ENCODE measurements around the gene CMA1.
"Not testable (repeated sequence)": the region's sequence is repeated elsewhere in the genome, so short reads cannot be mapped to it uniquely, and the experiment has no call there.

The CMA1 gene, protein sequence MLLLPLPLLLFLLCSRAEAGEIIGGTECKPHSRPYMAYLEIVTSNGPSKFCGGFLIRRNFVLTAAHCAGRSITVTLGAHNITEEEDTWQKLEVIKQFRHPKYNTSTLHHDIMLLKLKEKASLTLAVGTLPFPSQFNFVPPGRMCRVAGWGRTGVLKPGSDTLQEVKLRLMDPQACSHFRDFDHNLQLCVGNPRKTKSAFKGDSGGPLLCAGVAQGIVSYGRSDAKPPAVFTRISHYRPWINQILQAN
- 0 to 0.77 (median 0) reads per million in 17 experiments for total RNA-seq

DNA sequence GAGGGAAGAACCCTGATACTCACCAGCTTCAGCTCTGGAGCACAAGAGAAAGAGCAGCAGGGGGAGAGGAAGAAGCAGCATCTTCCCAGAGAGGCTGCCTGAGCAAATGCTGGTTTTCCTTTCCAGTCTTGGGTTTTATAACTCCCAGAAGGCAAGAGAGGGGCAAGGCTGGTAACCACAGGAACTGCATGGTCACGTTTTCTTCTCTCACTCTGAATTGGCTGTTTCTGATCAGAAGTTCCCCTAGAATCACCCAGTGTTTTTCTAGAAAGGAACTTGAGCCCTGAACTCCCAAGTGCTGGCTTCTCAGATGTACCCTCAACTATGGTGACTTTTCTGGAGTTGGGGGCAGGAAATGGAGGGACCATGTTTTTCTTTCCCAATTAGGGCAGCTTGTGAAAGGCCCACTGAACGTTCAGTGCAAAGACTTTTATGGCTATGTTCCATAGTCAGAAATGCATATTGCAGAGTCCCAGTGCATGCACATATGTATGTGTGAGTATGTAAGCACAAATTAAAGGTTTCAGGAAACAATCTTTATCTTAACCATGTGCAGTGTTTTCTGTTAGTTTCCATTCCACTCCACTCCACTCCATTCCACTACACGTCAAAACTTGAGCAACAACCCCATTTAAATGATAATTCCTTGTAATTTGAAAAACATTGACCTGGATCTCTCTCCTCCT is at the start of gene CMA1:
Gene CMA1 (minus strand): TSS at position 111 of the 686 bp plus-strand sequence. CDS start 30 bp downstream, at position 81.
- peak in 1 of 4 experiments; percentile 8 for DNase-seq

DNA sequence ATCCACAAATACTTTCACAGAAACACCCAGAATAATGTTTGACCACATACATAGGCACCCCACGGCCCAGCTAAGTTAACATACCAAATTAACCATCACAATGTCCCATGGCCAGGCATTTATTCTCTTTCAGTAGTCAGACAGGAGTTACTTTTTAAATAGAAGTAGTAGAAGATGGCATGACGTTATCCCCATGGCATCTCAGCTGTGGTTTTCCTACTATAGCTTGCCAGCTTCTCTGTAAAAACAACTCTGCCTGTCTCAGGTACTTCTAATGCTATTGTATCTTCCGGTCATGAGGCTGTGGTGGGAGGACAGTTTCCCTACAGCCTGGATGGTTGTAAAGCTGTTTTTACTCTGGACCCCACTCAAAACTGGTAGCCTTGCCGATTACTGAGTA is 48.7 kb upstream of the CMA1 start:
- DNase-seq: no peak

DNA sequence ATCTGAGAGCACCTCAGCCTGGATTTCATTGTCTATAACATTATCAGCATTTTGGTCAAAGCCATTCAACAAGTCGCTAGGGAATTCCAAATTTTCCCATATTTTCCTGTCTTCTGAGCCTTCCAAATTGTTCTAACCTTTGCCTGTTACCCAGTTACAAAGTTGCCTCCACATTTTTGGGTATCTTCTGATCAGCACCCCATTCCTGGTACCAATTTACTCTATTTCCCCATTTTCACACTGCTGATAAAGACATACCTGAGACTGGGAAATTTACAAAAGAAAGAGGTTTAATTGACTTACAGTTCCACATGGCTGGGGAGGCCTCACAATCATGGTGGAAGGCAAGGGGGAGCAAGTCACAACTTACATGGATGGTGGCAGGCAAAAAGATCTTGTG is 41.0 kb upstream of the CMA1 start:
- DNase-seq: not testable (repeated sequence)

DNA sequence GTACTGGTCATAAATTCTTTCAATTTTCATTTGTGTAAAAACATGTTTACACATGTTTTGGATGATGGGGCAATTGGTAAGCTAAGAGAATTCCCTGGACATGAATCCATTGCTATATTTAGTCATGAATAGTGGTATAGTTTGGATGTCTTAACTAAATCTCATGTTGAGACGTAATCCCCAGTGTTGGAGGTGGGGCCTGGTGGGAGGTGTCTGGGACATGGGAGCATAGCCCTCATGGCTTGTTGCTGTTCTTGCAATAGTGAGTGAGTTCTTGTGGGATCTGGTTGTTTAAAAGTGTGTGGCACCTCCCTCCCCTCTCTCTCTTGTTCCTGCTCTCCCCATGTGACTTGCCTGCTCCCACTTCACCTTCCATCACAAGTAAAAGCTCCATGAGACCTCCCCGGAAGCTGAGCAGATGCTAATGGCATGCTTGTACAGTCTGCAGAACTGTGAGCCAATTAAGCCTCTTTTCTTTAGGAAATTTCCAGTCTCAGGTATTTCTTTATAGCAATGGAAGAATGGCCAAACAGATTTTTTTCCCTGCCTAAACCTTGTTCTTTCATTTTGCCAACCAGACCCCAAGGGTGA is 34.4 kb upstream of the CMA1 start:
- no peak for DNase-seq

DNA sequence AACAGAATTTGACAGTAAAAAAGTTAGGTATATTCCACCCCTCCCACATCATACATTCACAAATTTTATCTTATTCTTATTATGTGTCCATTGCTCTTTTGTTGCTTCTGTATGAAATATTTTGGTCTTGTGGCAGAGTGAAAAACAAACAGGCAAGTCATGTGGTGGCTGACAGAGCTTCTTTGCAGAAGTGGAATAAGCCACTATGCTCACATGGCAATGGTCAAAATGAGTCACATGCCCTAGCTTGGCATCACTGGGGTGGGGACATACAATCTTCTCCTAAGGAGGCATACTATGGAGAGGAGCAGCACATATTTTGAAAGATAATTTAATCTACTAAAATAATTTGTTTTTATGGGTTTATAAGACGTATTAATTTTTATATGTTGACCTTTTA is 27.7 kb upstream of the CMA1 start:
- peak; percentile 58 to 86 (median 76) for DNase-seq

DNA sequence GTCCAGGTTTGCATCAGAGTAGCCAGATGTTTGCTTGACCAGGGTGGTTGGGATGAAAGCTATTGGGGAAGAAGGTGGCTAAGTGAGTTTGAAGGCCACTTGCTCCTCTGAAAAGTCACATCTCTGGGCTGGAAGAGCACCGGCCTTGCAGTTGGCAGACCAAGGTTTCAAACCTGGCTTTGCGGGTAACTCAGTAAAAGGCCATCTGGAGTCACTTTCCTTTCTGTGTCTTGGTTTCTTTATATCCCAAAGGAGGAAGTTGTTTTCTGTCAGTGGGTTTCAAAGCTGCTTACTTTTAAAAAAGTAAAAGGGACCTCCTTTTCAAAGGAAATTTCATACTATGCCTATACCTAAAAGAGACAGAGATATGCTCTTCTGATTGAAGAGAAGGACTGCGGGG is 26.2 kb upstream of the CMA1 start:
- DNase-seq: peak in 2 of 4 experiments; percentile 34 to 48

DNA sequence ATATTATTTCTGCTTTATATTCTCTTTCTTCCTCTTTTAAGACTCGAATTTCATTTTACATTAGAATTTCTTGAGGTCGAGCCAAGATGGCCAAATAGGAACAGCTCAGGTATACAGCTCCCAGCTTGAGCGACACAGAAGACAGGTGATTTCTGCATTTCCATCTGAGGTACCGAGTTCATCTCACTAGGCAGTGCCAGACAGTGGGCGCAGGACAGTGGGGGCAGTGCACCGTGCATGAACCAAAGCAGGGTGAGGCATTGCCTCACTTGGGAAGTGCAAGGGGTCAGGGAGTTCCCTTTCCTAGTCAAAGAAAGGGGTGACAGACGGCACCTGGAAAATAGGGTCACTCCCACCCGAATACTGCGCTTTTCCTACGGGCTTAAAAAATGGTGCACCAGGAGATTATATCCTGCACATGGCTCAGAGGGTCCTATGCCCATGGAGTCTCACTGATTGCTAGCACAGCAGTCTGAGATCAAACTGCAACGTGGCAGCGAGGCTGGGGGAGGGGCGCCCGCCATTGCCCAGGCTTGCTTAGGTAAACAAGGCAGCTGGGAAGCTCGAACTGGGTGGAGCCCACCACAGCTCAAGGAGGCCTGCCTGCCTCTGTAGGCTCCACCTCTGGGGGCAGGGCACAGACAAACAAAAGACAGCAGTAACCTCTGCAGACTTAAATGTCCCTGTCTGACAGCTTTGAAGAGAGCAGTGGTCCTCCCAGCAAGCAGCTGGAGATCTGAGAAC is 18.0 kb upstream of the CMA1 start:
- not testable (repeated sequence) for DNase-seq

DNA sequence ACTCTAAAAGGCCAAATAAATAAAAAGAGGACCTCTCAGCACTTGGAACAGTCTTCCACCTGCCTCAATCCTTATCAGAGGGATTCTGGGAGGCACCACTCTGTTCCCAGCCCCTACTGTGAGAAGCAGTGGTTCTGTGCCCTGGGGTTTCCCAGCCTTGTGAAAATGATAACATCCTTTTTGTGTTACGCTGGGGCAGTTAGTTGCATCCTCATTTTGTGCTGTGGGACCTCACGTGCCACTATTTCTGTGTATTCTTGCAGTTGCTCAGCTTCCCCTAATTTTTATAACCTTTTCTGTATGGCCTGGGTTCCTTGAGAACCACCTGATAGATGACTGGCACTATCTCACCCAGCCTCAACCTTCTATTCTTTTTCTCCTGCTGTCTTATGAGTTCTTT is 10.8 kb upstream of the CMA1 start:
- DNase-seq: peak; percentile 32 to 67 (median 61)

DNA sequence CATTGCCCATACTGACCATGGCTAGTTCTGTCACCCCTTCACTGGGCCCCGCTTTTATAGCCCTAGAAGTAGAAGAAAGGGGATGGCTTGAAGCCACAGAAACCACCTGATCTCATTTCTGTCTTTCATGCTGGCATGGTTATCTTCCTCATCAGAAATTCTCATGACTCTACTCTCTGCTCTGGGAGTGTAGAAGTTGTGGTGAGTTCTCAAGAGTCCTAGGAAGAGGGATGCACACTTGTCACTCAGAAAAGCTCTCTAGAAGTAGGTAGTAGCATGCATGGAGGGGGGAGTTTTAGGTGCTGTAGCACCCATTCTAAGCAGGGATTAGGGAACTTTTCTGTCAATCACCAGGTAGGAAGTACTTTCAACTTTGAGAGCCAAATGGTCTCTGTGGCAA is 6.1 kb upstream of the CMA1 start:
- DNase-seq: no peak

DNA sequence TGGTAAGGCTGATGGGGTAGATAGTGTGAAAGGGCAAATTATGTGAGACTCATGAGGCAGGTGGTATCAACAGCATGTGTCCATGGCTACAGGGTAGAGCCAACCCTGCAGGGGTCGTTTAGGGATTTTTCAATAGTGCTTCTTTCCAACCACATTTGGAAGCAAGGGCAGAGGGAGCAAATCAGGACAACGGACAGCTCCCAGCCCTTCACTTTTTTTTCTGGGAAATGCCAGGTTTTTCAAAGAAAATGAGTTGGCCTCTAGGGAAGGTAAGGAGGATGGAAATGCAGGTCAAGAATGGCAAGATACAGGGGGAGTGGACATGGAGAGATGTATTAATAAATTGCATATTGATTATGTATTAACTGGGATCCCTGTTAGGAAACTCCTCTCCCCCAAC is 4.9 kb upstream of the CMA1 start:
- peak in 3 of 4 experiments; percentile 22 to 49 (median 40) for DNase-seq

DNA sequence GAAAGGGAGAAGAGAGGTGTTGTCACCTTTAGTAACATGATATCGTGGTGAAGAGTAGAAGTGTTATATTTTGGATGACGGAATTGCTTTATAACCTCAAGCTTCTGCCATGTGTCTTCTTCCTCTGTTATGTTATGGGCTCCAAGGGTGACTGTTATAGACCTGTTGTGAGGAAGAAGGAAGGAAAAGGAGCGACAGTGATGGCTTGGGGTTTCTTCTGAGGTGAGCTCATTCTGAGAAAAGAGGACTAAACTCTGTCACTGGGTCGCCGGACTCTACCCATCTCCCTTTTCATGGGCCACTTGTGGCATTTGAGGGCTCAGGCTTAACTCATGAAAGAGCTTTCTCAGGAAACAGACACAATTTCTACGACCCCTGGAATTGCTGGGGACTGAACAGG is 1.6 kb downstream of the CMA1 start:
- no peak for DNase-seq

DNA sequence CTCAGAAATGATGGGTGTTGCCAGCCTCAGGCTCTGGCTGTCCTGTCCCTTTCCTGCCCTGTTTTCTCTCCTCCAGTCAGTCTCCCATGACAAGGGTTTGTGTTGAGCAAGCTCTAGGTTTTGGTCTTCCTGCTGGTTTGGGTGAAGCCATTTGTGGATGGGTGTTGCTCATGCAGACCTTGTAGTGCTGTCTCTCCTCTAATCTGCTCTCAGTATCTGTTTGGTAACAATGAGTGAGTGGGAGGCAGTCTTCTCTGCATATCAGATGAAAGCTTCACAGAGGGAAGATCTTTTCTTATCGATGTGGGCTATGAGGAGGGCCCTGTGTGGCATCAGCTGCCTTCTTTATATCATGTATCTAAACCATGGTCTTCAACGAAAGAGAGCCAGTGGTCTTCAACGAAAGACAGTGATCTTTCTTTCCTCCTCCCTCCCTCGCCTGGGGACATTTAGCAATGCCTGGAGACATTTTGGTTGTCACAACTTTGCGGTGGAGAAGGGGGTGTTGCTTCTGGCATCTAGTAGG is 3.6 kb downstream of the CMA1 start:
- DNase-seq: no peak

DNA sequence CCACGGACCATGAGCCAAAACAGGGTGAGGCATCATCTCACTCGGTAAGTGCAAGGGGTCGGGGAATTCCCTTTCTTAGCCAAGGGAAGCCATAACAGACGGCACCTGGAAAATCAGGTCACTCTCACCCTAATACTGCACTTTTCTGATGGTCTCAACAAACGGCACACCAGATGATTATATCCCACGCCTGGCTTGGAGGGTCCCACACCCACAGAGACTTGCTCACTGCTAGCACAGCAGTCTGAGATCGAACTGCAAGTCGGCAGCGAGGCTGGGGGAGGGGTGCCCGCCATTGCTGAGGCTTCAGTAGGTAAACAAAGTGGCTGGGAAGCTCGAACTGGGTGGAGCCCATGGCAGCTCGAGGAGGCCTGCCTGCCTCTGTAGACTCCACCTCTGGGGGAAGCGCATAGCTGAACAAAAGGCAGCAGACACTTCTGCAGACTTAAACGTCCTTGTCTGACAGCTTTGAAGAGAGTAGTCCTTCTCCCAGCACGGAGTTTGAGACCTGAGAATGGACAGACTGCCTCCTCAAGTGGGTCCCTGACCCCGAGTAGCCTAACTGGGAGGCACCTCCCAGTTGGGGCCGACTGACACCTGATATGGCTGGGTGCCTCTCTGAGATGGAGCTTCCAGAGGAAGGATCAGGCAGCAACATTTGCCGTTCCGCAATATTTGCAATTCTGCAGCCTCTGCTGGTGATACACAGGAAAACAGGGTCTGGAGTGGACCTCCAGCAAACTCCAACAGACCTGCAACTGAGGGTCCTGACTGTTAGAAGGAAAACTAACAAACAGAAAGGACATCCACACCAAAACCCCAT is 16.3 kb downstream of the CMA1 start:
- DNase-seq: not testable (repeated sequence)

DNA sequence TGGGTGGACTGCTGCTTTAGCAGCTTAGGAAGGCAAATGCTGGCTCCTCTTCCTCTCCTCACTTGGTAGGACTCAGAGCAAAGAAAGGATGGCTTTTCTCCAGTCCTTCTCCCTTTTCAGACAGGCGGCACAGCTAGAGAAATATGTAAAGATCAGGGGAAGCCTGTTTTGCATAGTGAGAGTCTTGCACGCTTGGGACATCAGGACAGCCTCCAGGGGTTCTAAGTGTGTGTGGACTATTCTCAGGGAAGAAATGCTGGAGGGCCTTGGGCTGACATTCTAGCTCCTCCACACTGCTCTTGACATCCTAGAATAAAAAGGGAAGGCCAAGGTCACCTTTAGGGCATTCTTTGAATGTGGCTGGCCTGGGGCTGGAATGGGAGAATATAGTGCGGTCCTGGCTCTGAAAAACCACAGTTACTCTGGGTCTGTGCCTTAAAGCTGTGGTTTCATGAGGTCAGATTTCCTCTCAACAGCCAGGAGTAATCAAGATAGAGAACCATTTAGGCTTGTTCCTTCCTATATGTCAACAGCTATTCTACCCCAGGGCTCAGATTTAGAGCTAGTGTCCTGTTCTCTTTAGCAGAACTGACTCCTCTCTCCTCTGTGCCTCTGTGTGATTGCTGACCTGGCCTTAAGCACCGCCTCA is 24.3 kb downstream of the CMA1 start:
- peak; percentile 10 to 48 (median 26) for DNase-seq

DNA sequence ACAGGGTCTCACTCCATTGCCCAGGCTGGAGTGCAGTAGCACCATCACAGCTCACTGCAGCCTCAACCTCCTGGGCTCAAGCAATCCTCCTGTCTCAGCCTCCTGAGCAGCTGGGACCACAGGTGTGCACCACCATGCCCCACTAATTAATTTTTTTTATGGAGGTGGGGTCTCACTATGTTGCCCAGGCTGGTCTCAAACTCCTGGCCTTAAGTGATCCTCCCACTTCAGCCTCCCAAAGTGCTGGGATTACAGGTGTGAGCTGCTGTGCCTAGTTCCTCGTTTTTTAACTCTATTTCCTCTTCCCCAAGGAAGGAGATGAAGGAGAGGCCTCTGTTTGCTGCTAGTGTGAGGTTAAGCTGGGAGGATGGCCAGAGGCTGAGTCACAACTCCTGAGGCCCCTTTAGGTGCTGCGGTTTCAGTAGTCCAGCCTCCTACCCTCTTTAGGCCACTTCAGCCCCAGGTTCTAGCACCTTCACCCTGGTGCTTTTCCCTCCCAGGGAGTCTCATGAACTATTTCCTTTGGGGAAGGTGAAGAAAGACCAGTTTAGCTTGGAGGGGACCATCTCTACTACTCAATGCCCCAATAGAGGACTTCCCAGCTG is 25.3 kb downstream of the CMA1 start:
- not testable (repeated sequence) for DNase-seq

DNA sequence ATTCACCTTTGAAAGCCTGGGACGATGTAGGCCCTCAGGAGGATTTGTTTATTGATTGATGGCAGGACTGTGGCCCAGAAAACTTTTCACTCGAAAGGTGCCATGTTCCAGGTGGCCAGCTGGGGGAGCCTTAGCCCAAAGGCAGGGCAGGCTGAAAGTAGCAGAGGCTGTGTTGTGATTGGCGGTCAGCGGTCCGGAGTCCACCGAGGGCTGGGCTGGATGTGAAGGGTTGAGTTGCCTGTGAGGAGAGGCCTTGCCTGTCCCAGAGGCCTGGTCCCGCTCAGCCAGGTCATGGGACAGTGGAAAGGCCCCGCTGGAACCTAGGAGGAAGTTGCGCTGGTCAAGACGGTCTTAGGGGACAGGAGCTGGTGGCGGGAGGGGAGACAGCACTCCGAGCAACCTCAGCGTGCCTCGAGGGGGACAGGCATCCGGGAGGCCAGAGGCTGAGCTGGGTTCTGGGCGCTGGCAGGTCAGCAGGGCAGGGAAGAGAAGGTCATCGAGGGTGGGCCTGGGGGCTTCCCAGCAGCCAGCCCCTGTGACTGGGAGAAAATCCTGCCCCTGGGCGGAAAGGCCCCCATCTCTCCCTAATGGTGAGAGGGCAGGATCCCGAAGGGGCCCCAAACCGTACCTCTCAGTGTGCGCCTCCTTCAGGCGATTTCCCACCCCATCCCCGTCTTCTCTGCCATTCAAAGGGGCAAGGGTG is 26.3 kb downstream of the CMA1 start:
- DNase-seq: peak; percentile 29 to 54 (median 42)

DNA sequence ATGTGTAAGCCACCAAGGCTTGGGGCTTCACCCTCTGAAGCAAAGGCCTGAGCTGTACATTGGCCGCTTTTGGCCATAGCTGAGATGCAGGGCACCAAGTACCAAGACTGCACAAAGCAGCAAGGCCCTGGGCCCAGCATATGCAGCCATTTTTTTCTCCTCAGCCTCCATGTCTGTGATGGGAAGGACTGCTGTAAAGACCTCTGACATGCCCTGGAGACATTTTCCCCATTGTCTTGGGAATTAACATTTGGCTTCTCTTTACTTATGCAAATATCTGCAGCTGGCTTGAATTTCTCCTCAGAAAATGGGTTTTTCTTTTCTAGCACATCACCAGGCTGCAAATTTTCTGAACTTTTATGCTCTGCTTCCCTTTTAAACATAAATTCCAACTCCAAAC is 28.1 kb downstream of the CMA1 start:
- DNase-seq: not testable (repeated sequence)

DNA sequence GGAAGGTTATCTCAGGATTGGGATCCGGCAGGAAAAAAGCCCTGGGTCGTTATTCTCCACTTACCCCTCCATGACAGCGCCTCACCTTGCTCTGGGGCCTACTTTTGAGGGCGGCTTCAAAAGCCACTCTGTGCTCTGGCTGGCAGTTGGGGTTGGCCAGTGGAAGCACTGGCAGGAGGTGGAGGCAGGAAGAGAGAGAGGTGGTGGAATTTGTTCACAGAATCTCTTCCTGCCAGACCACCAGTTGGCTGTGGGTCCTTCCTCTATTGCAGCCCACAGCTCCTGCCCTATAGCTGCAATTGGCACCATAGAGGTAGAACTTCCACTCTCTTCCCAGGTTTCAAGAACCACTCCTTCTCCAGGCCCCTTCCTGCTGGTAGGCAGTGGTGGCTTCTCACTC is 32.8 kb downstream of the CMA1 start:
- DNase-seq: no peak

DNA sequence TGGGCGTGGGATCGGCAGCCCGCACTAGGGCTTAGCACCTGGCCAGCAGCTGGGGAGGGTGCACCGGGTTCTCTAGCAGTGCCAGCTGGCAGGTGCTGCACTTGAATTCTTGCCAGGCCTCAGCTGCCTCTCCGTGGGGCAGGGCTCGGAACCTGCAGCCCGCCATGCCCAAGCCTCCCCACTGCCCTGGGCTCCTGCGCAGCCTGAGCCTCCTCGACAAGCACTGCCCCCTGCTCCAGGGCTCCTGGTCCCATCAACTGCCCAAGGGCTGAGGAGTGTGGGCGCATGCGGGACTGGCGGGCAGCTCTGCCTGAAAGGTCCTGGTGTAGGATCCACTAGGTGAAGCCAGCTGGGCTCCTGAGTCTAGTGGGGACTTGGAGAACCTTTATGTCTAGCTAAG is 34.9 kb downstream of the CMA1 start:
- DNase-seq: no peak

DNA sequence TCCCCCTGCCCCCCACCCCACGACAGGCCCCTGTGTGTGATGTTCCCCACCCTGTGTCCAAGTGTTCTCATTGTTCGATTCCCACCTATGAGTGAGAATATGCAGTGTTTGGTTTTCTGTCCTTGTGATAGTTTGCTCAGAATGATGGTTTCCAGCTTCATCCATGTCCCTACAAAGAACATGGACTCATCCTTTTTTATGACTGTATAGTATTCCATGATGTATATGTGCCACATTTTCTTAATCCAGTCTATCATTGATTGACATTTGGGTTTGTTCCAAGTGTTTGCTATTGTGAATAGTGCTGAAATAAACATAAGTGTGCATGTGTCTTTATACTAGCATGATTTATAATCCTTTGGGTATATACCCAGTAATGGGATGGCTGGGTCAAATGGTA is 37.6 kb downstream of the CMA1 start:
- not testable (repeated sequence) for DNase-seq
